Esophagus mucosa (tissue), 1 donor: ENCODE results near the gene NTNG2. TPM values are rescaled to one million over a fixed set of nuclear protein-coding genes. Genes with fewer than 3 reads are reported as not detected.

Source experiments
- ATAC-seq: fragments of 200-7000 bp; cut with Tn5 transposase; one replicate; pipeline ENCODE4 v1.9.1; 2020
- total RNA-seq: library from RNA; stranded (reverse); gene quantifications from one replicate; pipeline ENCODE4 v1.2.4, GENCODE V29; 2023
- donor health status: DM: yes; HTN: yes; CAD: no.

Gene NTNG2
- total RNA-seq, 1 donor from 2014 or later = 0.24 TPM

DNA sequence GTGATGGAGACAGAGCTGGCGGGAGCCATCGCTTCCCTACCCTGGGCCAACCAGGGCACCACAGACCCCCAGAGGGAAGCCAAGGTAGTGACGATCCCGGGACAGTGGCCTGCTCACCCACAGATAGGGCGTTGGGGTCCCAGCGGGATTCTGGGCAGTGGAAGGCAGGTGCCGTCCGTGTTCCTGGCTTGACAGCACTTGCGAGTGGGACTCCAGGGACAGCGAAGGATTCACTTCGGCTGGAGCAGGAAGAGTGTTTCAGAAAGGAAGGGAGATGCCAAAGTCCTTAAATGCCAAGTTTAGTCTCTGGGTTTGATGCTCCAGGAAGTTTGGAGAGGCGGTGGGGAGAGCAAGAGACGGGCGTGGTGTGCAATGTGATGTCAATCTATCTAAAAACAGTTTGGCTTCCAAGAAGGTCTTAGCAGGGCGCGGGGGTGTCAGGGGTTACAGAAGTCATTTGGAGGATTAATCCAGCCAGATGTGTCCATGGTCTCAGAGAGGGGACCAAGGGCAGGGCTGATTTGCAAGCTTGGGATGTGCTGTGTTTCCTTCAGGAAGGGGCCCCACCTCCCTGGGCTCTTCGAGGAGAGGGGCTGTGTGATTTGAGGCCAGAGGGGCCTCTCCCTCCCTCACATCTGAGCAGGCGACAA is 74.9 kb downstream of the NTNG2 start:
- no peak for ATAC-seq

DNA sequence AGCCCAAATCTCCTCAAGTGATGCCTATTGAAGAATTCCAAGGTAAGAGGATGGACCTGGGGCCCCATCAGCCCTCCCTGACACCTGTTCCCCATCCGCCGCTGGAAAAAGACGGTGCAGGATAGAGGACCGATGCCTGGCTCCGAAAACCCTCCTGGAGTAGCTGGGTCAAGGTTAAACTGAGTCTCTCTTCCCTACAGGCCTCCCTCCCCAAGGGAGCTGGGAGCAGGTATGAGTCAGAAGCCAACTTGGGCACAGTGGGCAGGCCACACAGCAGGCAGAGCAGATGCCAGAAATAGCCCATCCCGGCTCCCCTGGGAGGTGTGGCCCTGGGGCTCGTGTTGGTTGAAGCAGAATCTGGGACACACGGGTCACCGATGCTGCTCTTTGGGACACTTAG is 75.6 kb downstream of the NTNG2 start:
- ATAC-seq = no peak

DNA sequence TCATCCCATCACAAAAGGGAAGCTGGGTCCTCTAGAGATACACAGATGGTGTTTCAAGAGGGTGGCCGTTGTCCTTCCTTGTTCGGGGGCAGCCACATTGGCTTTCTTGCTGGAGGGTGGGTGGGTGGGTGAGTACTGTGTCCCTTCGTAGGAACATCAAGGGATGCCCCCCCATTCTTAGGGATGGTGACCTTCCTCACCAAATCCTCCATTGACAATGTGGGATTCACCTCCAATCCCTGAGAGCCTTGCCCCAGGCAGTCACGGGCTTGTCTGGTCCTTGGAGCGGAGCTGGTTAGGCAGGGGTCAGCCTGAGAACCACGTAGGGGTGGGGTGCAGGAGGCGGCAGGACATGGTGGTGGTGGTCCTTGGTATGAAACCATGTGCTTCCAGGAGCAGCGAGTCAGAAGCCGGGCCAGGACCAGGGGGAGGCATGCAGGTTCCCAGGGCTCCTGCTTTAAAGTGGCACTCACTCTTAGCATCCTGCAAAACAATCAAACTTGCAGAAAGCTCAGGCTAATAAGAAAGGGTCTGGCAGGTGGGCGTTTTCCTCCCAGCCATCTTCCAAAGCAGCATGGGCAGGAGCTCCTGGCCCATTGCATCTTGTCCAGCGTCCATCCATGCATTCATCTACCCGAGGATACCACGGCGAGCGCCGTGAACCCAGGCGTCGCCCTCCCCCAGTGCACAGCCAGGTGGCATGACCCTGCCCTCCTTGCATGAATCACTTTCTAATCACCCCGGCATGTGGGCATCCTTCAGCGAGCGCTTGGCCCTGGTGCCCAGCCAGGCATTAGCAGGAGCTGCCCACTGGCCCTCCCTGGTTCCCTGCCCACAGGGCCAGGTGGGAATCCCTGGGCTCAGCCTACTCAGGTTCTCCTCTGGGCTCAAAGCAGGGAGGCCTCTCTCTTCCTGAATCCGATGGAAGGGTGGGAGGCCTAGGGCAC is 76.4 kb downstream of the NTNG2 start:
- ATAC-seq = no peak

DNA sequence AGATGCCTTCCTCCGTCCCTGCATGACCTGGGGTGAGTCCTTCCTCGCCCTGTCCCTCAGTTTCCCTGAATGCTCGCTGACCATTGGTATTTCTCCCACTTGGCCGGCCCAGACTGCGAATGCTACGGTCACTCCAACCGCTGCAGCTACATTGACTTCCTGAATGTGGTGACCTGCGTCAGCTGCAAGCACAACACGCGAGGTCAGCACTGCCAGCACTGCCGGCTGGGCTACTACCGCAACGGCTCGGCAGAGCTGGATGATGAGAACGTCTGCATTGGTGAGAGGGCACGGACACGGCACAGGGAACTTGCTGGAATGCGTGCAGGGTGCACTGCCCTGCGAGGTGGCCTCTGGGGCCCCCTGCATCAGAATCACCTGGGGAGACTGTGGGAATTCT is 77.1 kb downstream of the NTNG2 start:
- no peak for ATAC-seq

DNA sequence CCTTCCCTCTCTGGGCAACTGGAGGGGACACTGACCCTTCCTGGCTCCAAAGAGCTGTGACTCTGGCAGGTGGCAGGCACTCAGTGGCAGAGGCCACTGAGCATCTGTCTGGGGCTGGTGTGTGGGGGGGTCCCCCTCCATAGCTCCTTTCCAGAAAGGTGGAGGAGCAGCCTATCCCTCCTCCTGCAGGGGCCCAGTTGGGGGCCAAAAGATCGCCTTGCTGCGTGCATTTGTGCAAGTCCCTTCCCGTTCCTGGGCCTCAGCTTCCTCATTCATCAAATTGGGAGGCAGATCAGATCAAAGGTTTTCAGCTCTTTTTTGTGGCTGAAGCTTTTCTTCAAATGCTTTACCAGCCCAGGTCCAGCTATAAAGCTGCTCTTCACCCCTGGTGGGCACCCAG is 77.7 kb downstream of the NTNG2 start:
- no peak for ATAC-seq

DNA sequence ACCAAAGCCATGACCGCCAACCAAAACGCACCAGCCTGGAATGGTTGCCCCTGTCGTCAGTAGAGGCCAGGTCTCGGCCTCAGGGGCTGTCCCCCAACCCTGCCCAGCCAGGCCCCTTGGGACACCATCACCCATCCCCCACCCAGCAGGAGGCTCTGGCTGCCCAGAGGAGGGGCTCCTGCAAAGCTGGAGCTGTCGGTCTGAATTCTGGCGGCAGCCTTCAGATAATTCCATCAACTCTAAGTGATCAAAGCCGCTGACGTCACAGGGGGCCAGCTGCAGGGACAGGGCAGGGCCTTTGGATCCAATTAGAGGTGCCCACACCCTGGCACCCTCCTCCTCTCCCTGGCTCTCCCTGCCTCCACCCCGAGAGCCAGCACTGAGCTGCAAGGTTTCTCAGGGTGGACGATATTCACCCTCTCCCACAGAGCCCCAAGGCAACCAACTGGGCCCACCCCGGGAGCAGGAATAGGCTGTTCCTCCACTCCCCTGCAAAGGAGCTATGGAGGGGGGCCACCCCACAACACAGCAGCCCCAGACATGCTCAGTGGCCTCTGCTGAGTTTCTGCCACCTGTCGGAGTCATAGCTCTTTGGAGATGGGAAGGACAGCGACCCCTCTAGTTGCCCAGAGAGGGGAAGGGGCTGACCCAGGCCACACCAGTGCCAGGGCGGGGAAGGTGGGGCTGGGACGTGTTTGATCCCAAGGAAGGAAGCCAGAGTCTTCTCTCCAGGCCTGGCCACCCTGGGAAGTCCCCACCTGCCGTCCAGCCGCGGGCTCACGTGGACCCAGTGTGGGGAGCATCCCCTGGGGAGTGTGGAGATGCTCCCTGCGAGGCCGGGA is 78.4 kb downstream of the NTNG2 start:
- no peak for ATAC-seq

DNA sequence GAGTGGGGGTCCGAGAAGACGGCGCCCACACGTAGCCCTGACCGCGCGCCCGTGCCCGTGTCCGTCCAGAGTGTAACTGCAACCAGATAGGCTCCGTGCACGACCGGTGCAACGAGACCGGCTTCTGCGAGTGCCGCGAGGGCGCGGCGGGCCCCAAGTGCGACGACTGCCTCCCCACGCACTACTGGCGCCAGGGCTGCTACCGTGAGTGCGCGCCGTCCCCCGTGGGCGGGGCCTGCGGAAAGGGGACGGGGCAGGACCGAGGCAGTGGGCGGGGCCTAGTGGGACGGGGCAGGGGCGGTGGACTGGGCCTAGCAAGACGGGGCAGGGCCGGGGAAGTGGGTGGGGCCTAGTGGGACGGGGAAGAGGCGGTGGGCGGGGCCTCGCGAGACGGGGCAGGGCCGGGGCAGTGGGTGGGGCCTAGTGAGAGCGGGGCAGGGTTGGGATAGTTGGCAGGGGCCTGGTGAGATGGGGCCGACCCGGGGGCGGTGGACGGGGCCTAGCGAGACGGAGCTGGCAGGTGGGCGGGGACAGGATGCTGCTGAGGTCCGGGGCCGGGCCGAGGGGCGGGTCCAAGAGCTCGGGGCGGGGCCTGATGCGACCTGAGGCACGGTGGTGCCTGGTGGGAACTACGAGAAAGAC is 79.1 kb downstream of the NTNG2 start:
- peak; percentile 93 for ATAC-seq

DNA sequence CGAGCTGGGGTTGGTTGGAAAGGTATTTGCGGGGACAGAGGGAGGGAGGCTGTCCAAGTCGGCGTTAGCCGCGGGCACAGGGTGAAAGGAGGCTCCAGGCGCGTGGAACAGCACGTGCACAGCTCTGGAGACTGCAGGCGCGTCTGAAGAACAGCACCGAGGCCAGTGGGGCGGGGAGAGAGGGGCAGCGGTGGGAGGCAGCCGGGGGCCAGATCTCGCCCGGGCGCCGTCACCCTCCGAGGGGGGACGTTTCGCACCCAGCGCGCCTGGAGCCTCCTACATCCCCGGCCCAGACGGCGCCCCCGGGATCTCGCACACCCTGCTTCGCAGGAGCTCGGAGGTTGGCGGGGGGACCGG is 79.6 kb downstream of the NTNG2 start:
- no peak for ATAC-seq

DNA sequence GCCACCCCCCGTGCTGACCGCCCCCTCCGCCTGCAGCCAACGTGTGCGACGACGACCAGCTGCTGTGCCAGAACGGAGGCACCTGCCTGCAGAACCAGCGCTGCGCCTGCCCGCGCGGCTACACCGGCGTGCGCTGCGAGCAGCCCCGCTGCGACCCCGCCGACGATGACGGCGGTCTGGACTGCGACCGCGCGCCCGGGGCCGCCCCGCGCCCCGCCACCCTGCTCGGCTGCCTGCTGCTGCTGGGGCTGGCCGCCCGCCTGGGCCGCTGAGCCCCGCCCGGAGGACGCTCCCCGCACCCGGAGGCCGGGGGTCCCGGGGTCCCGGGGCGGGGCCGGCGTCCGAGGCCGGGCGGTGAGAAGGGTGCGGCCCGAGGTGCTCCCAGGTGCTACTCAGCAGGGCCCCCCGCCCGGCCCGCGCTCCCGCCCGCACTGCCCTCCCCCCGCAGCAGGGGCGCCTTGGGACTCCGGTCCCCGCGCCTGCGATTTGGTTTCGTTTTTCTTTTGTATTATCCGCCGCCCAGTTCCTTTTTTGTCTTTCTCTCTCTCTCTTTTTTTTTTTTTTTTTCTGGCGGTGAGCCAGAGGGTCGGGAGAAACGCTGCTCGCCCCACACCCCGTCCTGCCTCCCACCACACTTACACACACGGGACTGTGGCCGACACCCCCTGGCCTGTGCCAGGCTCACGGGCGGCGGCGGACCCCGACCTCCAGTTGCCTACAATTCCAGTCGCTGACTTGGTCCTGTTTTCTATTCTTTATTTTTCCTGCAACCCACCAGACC is 80.2 kb downstream of the NTNG2 start:
- ATAC-seq = peak; percentile 0

DNA sequence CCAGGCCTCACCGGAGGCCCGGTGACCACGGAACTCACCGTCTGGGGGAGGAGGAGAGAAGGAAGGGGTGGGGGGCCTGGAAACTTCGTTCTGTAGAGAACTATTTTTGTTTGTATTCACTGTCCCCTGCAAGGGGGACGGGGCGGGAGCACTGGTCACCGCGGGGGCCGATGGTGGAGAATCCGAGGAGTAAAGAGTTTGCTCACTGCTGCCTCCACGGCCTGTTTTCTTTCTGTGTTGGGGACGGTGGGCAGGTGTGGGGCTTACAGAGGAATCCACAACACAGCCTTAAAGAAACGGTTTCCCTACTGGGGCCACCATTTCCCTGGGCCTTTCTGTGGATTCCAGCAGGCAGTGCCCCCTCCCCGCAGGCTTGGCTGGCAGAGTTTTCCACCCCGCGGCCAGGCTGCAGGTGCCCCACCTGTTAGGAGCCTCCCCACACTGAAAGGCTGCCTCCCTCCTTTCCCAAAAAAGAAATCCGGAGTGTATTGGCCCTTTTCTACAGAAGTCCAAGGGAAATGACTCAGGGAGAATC is 80.8 kb downstream of the NTNG2 start:
- no peak for ATAC-seq

DNA sequence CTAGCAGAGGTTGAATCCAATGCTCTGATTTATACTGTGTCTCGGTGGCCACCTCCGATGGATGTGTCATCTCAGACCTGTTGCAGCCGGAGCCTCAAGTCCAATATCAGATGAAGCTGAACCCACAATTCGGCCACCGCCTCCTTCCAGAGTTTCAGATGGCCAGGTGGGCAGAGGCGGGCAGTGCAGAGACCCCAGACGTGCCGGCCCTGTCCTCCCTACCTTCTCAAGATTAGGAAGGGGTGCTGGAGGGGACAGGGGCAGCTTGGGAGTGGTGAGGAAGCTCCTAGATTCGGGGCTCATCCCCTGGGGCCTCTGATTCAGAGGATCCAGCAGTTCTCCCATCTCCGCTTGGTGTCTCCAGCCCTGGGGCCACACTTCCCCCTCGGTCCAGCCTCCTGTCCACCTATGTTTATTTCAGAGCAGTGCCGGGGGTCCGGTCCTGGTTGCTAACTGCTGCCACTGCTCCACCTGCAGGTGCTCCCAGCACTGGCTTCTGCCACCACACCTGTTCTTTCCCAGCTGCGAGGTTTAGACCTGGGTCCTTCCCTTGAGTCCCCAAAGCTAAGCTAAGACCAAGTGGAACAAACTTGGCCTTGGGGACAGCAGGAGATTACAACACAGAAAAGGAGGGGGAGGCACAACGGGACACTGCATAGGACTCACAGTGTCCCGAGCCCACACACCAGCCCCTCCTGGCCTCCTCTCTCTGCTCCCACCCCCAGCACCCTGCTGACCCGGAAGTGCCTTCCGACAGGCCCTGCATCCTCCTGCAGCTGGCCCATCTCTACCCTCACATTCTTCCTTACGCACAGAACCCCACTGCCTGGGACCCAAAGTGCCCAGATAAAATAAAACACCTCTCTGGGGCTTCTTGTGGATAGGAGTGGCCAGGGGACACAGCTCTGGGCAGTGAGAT is 81.6 kb downstream of the NTNG2 start:
- ATAC-seq = no peak

DNA sequence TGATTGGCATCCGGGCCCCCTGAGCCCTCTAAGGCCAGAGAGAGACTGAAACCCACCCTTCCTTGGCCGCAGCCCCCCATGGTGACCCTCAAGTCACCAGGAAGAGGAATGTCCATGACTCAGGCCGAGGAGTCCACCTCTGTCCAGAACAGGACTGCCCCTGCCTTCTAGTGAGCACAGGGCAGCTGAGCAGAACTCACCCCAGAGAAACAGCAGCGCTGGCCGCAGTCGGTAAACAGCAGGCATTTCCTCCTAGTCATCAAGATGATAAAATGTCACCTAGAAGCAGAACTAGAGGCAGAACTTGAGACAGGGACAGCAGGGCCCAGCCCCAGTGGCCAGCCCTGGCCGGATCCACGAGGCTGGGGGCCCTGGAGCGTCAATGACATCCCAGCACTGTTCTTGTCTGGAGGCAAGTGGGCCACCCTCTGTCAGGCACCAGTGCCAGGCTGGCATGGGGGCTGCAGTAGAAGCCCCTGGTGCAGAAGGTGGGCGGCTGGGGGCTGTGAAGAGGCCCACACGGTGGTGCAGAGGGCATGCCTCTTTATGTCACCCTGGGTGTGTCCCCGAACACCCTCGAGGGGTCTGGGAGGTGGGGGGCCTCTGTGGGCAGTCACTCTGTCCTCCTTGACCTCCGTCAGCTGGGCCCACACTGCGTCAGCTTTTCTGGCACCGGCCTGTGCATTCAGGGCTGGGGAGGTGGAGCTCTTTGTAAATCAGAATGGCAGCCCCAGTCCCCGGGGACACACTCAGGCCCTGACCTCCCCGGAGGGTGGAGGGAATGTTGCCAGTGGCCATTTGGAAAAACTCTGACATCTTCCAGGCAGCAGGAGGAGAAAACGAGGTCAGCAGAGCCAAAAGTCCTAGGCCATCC is 83.0 kb downstream of the NTNG2 start:
- no peak for ATAC-seq

DNA sequence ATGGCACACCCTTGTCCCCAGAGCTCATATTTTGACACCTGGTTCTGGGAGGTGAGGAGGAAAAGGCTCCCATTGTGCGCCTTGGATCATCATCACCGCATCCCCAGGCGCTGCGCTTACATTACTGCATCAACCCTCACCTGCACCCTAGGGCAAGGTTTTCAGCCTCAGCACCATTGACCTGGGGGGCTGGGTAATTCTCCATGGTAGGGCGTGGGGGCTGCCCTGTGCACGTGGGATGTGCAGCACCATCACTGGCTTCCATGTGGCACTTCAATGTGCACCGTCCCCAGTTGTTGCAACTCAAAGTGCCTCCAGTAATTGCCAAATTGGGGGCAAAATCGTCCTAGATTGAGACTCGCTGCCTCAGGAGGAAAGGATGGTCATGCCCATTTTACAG is 83.6 kb downstream of the NTNG2 start:
- no peak for ATAC-seq

DNA sequence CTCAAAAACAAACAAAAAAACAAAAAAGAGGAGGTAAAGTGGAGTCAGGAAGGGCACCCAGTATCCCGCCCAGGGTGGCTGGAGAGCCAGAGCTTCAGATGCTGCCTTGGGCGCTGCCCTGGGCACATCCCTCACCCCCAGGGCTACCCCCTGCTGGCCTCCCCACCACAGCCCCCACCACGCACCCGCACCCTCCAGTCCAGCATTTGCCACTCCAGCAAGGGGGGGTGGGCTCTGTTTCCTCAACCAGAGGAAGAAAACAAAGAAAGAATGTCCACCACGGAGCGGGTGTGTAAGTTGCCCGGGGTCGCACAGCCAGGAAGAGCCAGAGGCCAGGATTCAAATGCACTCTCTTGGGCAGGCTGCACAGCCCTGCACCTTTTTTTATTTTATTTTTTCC is 86.1 kb downstream of the NTNG2 start:
- no peak for ATAC-seq

DNA sequence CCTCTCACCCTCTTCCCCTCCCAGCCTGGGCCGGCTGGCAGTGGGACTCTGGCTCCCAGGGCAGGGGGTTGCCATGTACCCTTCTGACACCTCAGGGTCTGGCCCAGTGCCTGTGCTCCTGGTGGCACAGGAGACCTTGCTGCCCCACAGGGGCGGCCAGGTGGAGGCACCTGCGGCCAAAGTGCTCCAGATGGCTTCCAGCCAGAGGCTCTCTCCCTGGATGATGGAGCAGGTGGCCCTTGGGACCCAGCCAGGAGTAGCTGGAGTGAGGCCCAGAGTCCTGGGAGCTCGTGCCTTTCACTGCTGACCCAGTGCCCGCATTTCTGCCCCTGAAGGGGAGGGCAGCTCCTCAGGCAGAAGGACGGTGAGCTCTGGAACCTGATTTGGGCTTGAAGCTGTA is 87.3 kb downstream of the NTNG2 start:
- ATAC-seq = no peak

DNA sequence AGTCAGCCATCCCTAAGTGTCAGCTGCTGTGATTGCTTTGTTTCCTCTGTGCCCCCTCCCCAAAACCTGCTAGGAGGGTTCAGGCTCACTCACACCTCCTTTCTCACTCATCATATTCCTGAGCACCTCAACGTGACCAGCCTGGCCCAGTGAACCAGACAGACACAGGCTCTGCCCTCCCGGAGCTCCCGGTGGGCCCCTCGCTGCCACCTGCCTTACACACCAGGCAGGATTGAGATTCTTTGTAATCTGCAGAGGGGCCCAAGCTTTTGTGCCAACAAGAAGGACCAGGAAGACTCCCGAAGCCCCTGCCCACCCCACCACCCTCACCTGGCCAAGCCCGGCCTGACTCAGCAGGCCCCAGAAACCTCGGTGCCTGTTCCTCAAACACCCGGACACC is 87.8 kb downstream of the NTNG2 start:
- ATAC-seq = no peak

DNA sequence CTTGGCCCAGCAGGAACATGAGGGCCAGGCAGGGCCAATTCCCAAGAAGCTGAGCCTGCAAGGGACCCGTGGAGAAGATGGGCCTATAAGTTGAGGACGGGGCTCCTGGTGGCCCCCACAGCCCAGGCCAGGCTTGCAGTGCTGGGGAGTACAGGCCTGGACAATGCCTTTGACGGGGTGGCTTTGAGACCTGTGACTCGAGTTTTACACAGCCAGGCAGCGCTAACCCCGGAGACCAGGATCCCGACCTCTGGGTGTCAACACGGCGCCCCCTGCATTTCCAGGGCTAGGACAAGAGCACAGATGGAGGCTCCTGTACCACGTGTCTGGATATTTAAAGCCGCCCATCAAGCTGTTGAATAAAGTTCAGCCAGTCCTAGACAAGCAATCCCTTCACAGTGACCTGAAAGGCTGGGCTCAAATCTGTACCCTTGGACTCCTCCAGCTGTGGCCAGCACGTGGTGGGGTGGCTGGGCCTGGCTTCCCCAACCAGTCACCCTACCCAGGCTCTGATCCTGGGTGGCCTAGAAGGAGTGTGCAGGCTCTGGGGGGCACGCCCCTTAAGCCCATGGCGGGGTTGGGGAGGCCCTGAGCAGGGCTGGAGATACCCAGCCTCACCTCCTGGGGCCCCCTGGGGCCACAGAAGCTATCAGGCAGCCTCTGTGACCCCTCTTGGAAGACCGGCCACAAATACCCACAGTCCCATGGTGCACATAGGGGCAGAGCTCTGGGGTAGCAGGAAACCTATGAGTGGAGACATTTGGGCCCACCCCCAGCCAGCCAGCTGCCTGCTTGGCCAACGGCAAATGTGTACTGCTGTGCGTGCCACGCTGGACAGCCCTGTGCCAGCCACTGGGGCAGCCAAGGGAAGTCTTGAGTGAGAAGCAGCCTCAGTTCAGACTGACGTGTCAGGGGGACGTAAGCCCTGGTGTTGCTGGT is 88.7 kb downstream of the NTNG2 start:
- ATAC-seq = no peak

DNA sequence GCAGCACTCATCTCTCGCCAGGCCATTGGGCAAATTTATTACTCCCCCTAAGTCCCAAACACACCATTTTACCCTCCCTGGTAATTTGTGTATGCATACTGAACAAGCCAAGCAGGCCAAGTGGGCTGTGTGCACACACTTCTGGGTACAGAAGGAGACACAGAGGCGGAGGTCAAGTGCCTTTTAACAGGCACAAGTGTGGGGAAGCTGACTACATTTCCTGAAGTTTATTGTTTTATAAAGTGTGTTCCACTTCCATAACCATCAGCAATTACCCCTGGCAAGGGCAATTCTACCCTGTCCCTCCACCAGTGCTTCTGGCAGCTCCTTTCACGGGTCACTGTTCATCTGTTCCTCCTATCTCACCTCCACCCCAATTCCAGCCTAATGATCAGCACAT is 99.0 kb downstream of the NTNG2 start:
- no peak for ATAC-seq
